ENCODE data around the gene FAM149B1.

GRCh38 chr10:73172867-73173266 is 4.9 kb downstream of the FAM149B1 start:
- TF ChIP-seq GATA3 (IDR thresholded peaks at IDR 0.05; ENCODE audit: low read depth, low read length) (no peak), GATA2 (IDR thresholded peaks at IDR 0.05; ENCODE audit: low read depth, low read length) (no peak)

Data from SH-SY5Y (cell line).